Right lobe of liver (tissue), 4 donors: ENCODE results near the gene LRRC7.

Source experiments
- CTCF ChIP-seq, 4 donors: fragments of 200-600 bp in 3 of 4; fragments of 450-650 bp in 1 of 4; IDR thresholded peaks; one replicate each; pipeline versions ENCODE4 v1.5.1 to v1.8.0; 2016 to 2022; ENCODE audit warnings: antibody characterized with exemption in 4 of 4, mild to moderate bottlenecking in 2 of 4
- POLR2A ChIP-seq: fragments of 450-650 bp; IDR thresholded peaks from one replicate; pipeline ENCODE4 v1.6.1; 2017; ENCODE audit warnings: antibody characterized with exemption, mild to moderate bottlenecking
- donor health status: DM: no; HTN: no; CAD: no.
- donor health status: DM: no; HTN: no; CAD: no.
- donor health status: DM: no; HTN: yes; CAD: no.

GRCh38 chr1:69519006-69519405 is 48.7 kb upstream of the LRRC7 start:
- TF ChIP-seq CTCF (IDR thresholded peaks at IDR 0.05): no peak
- TF ChIP-seq POLR2A: no peak
